Ectodermal cell (in vitro differentiated cells): ENCODE results near the gene TTF1.

Experiments
- H3K27ac ChIP-seq: 2 replicates; pipeline ENCODE4 v1.7.0; 2013; ENCODE audit warnings: mild to moderate bottlenecking, low read depth, low read length; ENCODE audit not compliant: insufficient read depth, poor library complexity, severe bottlenecking
- H3K27me3 ChIP-seq: 2 replicates; pipeline ENCODE4 v1.7.0; 2013; ENCODE audit warnings: mild to moderate bottlenecking, low read length; ENCODE audit not compliant: insufficient read depth, control insufficient read depth, poor library complexity, severe bottlenecking
- H3K36me3 ChIP-seq: one replicate; pipeline ENCODE4 v1.7.0; 2013; ENCODE audit warnings: low read length; ENCODE audit not compliant: control insufficient read depth, insufficient read depth
- H3K4me1 ChIP-seq: one replicate; pipeline ENCODE4 v1.7.0; 2013; ENCODE audit warnings: low read length; ENCODE audit not compliant: control insufficient read depth, insufficient read depth
- H3K4me3 ChIP-seq: 2 replicates; pipeline ENCODE4 v1.7.0; 2013; ENCODE audit warnings: low read depth, low read length, control low read depth; ENCODE audit not compliant: insufficient read depth
- H3K9me3 ChIP-seq: 2 replicates; pipeline ENCODE4 v1.7.0; 2013; ENCODE audit warnings: mild to moderate bottlenecking, low read length, moderate library complexity; ENCODE audit not compliant: control insufficient read depth
- WGBS, 2 experiments: methylation state at CpG; one replicate each; pipeline ENCODE4 v1.1.7; 2013; ENCODE audit warnings: missing lambda C conversion rate in 2 of 2; 5-methylcytosine and 5-hydroxymethylcytosine counted together

Gene TTF1

DNA sequence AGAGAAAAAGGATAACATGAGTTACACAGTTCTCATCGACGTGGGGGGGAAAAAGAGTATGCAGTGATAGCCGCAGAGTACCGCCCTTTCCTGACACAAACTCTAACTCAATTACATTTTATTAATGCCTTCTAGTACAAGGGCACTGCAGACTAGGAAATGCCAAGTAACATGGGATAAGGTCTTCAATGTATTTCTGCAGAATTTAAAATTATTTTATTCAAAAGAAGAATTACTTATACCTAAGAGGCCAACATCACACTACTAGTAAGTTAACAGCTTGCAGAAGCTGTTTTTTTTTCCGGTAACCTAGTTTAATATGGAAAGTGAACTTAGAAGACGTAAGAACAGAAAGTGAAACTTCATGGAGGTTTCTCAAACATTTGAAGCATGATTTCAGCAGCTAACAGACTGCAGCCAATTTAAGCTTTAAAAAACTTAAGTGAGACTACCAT, 55.8 kb downstream of the TTF1 start:
- H3K4me3 ChIP-seq: no peak overlapping the region
- H3K4me1 ChIP-seq: peaks cover 11% of the 10 kb centered on the region
- H3K27ac ChIP-seq: no peak overlapping the region
- H3K9me3 ChIP-seq: no peaks in the 10 kb centered on the region
- H3K27me3 ChIP-seq: no peaks in the 10 kb centered on the region
- peaks cover 15% of the 10 kb centered on the region for H3K36me3 ChIP-seq
- 91 to 99% methylated on average over 3 to 6 of the region's 6 CpGs for WGBS, 2 experiments

- Histone ChIP-seq H3K9me3 (no peaks in the 10 kb centered on the region), H3K36me3 (peaks cover 36% of the 10 kb centered on the region), H3K27ac (no peak overlapping the region), H3K27me3 (no peaks in the 10 kb centered on the region), H3K4me3 (no peak overlapping the region), H3K4me1 (peaks cover 7% of the 10 kb centered on the region)
- WGBS, 2 experiments: 65 to 76% methylated on average over 4 to 5 of the region's 5 CpGs
These were observed 58.0 kb downstream of the TTF1 start for GRCh38 chr9:132348676-132349075.

DNA sequence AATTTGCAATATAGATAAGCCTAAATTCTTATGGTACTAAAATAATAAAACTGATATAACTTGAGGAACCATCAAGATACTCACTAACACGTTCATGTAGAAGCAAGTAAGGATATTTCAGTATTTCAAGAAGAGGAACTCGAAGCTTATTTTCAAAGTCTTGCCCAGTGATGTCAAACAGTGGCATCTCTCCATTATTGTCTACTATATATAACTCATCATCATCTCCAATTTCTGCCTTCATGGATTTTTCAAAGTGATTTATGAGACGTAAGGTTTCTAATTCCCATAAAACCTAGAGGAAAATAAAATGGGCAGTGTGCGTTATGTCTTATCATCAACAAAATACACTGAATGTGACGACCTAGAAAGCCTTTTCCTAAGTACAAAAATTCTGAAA, 60.5 kb downstream of the TTF1 start:
- Histone ChIP-seq H3K4me3 (no peak overlapping the region), H3K27me3 (no peaks in the 10 kb centered on the region), H3K9me3 (no peaks in the 10 kb centered on the region), H3K4me1 (no peaks in the 10 kb centered on the region), H3K27ac (no peak overlapping the region), H3K36me3 (peaks cover 54% of the 10 kb centered on the region)
- WGBS, 2 experiments: 96 to 98% methylated on average over 2 to 5 of the region's 5 CpGs

GRCh38 chr9:132341177-132341840, 65.3 kb downstream of the TTF1 start:
- H3K4me1 ChIP-seq: no peaks in the 10 kb centered on the region
- H3K27ac ChIP-seq: no peak overlapping the region
- no peaks in the 10 kb centered on the region for H3K9me3 ChIP-seq
- no peak overlapping the region for H3K4me3 ChIP-seq
- peaks cover 53% of the 10 kb centered on the region for H3K36me3 ChIP-seq
- no peaks in the 10 kb centered on the region for H3K27me3 ChIP-seq
- 86 to 90% methylated on average over 7 to 9 of the region's 9 CpGs for WGBS, 2 experiments

DNA sequence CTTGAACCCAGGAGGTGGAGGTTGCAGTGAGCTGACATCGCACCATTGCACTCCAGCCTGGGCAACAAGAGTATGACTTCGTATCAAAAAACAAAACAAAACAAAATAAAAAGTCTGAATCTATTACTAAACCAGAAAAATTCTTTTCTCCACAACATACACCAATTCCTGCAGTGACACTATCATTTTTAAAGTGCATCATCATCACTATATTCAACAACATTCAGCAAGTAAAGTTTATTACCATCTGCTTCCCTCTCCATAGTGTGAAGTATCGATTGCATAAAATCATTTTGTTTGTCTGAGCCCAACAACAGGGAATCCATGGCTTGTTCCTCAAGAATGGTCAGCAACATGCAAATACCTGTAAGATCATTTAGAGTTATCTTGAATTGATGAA, 72.3 kb downstream of the TTF1 start:
- no peak overlapping the region for H3K4me3 ChIP-seq
- 96 to 99% methylated on average over 3 of the region's 3 CpGs for WGBS, 2 experiments
- H3K27me3 ChIP-seq: no peaks in the 10 kb centered on the region
- no peaks in the 10 kb centered on the region for H3K9me3 ChIP-seq
- no peaks in the 10 kb centered on the region for H3K4me1 ChIP-seq
- peaks cover 50% of the 10 kb centered on the region for H3K36me3 ChIP-seq
- no peak overlapping the region for H3K27ac ChIP-seq

DNA sequence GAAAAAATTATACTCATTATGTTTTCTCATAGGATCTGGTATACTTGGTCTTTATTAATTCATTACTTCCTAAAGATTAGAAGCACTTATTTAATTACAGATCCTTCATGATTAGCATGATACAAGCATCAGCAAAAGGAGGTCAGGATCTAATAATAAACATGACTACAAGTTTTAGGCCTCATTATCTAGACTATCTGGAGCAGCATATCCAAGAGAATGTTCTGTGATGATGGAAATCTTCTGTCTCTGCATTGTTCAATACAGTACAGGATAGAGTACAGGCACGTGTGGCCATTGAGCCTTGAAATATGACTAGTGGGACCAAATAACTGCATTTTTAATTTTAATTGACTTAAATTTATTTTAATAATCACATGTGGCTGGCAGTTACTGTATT, 73.1 kb downstream of the TTF1 start:
- WGBS, 2 experiments: 88 to 100% methylated on average over 1 of the region's 1 CpG
- H3K27ac ChIP-seq: no peak overlapping the region
- H3K27me3 ChIP-seq: no peaks in the 10 kb centered on the region
- H3K4me1 ChIP-seq: no peaks in the 10 kb centered on the region
- H3K36me3 ChIP-seq: peaks cover 57% of the 10 kb centered on the region
- no peak overlapping the region for H3K4me3 ChIP-seq
- H3K9me3 ChIP-seq: no peaks in the 10 kb centered on the region

DNA sequence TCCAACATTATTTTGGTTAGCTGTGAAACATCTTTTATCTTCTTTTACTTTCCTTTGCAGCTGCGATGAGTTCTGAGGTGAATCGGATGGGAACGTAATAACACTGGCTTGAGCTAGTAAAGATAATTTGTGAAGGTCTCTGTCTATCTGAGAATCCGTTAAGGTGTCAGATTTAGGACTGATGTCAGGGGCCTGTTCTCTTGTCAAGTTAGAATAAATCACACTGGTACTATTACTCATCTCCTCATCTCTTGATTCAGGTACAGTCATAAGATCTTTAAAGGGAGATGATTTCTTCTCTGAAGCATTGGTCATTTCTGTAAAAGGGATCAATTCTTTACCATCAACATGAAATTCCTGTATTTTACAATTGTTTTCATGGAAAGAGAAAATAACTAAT, 78.1 kb downstream of the TTF1 start:
- Histone ChIP-seq H3K27ac (no peak overlapping the region), H3K36me3 (peaks cover 60% of the 10 kb centered on the region), H3K4me1 (no peaks in the 10 kb centered on the region), H3K4me3 (no peak overlapping the region), H3K9me3 (no peaks in the 10 kb centered on the region), H3K27me3 (no peaks in the 10 kb centered on the region)
- WGBS, 2 experiments: 95 to 98% methylated on average over 4 of the region's 4 CpGs

DNA sequence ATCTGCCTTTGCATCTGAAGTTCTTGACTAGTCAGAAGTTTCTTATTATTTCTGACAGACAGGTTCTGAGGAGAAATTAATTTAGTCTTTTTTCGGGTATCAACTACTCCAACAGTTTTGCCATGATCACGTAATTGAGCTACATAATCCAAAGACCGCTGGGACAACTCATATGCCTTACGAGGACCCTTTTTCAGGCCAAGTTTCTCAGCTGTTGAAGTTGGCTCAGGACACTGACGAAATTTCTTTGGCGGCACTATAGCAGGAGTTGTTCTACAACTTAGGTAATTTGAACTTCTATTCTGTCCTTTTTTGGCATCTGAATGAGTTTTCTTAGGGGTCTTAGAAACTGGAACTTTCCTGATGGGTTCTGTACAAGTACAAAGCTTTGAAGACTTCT, 79.1 kb downstream of the TTF1 start:
- H3K9me3 ChIP-seq: no peaks in the 10 kb centered on the region
- peaks cover 55% of the 10 kb centered on the region for H3K36me3 ChIP-seq
- H3K4me3 ChIP-seq: no peak overlapping the region
- H3K27ac ChIP-seq: no peak overlapping the region
- WGBS, 2 experiments: 97% methylated on average over 6 of the region's 6 CpGs
- H3K4me1 ChIP-seq: no peaks in the 10 kb centered on the region
- H3K27me3 ChIP-seq: no peaks in the 10 kb centered on the region
